ENCODE data around the gene ETS1.

The ETS1 gene

DNA sequence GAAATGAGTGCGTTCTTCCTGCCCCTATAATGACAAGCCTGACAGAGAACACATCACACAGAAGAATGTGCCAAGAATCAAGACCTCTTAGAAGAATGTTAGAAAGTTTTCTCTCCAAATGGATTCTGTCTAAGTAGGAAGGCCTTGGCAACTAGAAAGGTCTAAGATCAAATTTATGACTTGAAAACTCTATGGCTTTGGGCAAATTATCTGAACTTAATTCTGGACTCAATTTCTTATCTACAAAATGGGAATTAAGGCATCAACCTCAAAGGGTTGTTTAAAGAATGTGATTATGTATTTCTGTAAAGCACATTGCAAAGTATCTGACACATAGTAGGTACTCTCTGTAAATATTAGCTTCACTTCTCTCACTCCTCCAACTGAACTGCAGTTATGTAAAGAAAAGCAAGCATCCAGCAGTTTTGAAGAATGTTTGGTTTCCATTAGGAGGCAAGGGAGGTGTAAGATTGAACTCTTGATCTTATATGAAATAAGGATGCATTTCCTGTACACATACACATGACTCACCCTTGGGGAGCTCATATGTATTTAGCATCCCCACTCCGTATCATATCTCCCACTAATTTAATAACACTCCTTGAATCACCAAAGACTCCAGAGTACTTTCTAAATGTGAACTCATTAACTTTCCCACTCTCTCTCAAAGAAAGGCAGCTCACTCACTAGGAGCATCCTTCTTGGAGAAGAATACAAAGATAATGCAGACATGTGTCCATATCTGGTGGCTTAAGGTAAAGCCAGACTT lies 77.6 kb downstream of the ETS1 start:
- no peaks in the 10 kb centered on the region for H3K36me3 ChIP-seq (ENCODE audit: control insufficient read depth, insufficient read depth, low read length)
- 100% methylated on average over 1 of the region's 2 CpGs for WGBS (ENCODE audit: insufficient coverage, insufficient read length)

DNA sequence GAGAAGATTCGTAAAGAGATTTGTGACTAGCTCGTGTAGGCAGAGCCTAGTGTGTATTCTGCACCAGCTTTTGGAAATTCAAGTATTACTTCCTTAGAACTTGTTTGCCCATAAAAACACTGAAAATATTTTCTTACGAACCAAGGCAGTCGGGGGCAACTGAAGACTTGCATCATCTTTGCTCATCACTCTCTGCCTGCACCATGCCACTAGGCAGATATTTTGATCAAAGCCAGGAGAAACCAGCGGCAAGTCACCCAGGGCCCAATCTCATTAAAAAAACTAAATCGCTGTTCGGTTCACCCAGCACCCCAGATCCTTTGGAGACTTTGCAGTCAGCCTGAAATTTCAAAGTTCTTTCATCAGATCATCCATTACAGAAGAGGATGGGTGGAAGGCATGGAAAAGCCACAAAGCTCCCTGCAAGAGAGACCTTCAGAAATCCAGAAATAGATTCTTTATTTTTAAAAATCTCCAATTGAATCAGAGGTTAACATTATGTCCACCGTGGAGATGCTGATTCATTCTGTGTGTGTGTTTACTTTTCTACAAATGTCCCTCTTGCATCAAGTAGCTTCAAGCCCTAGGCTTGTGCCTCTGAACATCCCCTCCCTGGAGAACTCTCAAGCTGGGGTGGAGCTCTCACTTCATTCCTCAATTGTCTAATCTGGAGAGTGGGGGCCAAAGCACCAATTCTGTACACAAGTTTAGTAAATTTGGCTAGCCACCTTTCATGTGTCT lies 78.4 kb downstream of the ETS1 start:
- H3K4me1 ChIP-seq (ENCODE audit: control insufficient read depth, insufficient read depth, low read length), result peaks cover 5% of the 10 kb centered on the region; the same call in 1 of the 2 replicates
- no peak overlapping the region for H3K4me3 ChIP-seq (ENCODE audit: low read length)
- no peaks in the 10 kb centered on the region for H3K9me3 ChIP-seq (ENCODE audit: control insufficient read depth, insufficient read depth, low read length)
- no peak for DNase-seq (ENCODE audit: low read depth, low spot score)
- H3K27me3 ChIP-seq (ENCODE audit: control insufficient read depth, insufficient read depth, low read length), result no peaks in the 10 kb centered on the region
- H3K27ac ChIP-seq (ENCODE audit: low read length), result no peak overlapping the region
- H3K36me3 ChIP-seq (ENCODE audit: control insufficient read depth, insufficient read depth, low read length), result no peaks in the 10 kb centered on the region
- WGBS (ENCODE audit: insufficient coverage, insufficient read length), result no CpG with 5 or more reads among the region's 8 CpGs

More for the DNA sequence above, 77.6 kb downstream of the ETS1 start:
- Histone ChIP-seq H3K4me1 (ENCODE audit: control insufficient read depth, insufficient read depth, low read length) (peaks cover 5% of the 10 kb centered on the region; the same call in 1 of the 2 replicates), H3K9me3 (ENCODE audit: control insufficient read depth, insufficient read depth, low read length) (no peaks in the 10 kb centered on the region), H3K27ac (ENCODE audit: low read length) (no peak overlapping the region), H3K4me3 (ENCODE audit: low read length) (no peak overlapping the region), H3K27me3 (ENCODE audit: control insufficient read depth, insufficient read depth, low read length) (no peaks in the 10 kb centered on the region)
- DNase-seq (ENCODE audit: low read depth, low spot score), result no peak

DNA sequence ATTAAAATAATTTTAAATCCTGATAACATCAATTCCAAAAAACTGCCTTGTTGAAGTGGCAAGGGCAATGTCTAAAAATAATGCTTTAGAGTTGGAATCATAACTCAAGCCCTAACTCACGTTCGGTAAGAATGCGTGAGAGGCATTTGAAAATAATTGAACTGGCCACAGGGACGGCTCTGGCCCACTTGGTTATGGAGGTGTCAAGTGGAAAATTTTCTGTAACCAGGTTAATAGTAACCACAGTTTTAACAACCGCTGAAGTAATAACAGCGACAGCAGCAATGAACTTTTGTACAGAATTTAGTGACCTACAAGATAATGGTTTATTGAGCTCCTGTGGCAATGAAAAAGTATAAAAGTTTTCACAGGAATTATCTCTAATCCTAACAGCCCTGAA lies 79.4 kb downstream of the ETS1 start:
- Histone ChIP-seq H3K4me1 (ENCODE audit: control insufficient read depth, insufficient read depth, low read length) (peaks cover 6% of the 10 kb centered on the region; the same call in 1 of the 2 replicates), H3K36me3 (ENCODE audit: control insufficient read depth, insufficient read depth, low read length) (no peaks in the 10 kb centered on the region), H3K27ac (ENCODE audit: low read length) (no peak overlapping the region), H3K9me3 (ENCODE audit: control insufficient read depth, insufficient read depth, low read length) (no peaks in the 10 kb centered on the region), H3K27me3 (ENCODE audit: control insufficient read depth, insufficient read depth, low read length) (no peaks in the 10 kb centered on the region), H3K4me3 (ENCODE audit: low read length) (no peak overlapping the region)
- WGBS (ENCODE audit: insufficient coverage, insufficient read length), result no CpG with 5 or more reads among the region's 6 CpGs
- DNase-seq (ENCODE audit: low read depth, low spot score), result no peak

- no CpG with 5 or more reads among the region's 12 CpGs for WGBS (ENCODE audit: insufficient coverage, insufficient read length)
- Histone ChIP-seq H3K27me3 (ENCODE audit: control insufficient read depth, insufficient read depth, low read length) (no peaks in the 10 kb centered on the region), H3K27ac (ENCODE audit: low read length) (no peak overlapping the region), H3K4me1 (ENCODE audit: control insufficient read depth, insufficient read depth, low read length) (peaks cover 6% of the 10 kb centered on the region; the same call in 1 of the 2 replicates), H3K4me3 (ENCODE audit: low read length) (no peak overlapping the region), H3K36me3 (ENCODE audit: control insufficient read depth, insufficient read depth, low read length) (no peaks in the 10 kb centered on the region), H3K9me3 (ENCODE audit: control insufficient read depth, insufficient read depth, low read length) (no peaks in the 10 kb centered on the region)
- no peak for DNase-seq (ENCODE audit: low read depth, low spot score)
Measured at GRCh38 chr11:128506999-128507611, 80.3 kb downstream of the ETS1 start.

- no peak overlapping the region for H3K27ac ChIP-seq (ENCODE audit: low read length)
- H3K4me3 ChIP-seq (ENCODE audit: low read length), result no peak overlapping the region
- no peaks in the 10 kb centered on the region for H3K9me3 ChIP-seq (ENCODE audit: control insufficient read depth, insufficient read depth, low read length)
- H3K27me3 ChIP-seq (ENCODE audit: control insufficient read depth, insufficient read depth, low read length), result no peaks in the 10 kb centered on the region
- DNase-seq (ENCODE audit: low read depth, low spot score), result no peak
- H3K4me1 ChIP-seq (ENCODE audit: control insufficient read depth, insufficient read depth, low read length), result peaks cover 6% of the 10 kb centered on the region; the same call in 1 of the 2 replicates
- H3K36me3 ChIP-seq (ENCODE audit: control insufficient read depth, insufficient read depth, low read length), result no peaks in the 10 kb centered on the region
- WGBS (ENCODE audit: insufficient coverage, insufficient read length), result no CpG with 5 or more reads among the region's 15 CpGs
Measured at GRCh38 chr11:128506356-128506755, 81.0 kb downstream of the ETS1 start.

DNA sequence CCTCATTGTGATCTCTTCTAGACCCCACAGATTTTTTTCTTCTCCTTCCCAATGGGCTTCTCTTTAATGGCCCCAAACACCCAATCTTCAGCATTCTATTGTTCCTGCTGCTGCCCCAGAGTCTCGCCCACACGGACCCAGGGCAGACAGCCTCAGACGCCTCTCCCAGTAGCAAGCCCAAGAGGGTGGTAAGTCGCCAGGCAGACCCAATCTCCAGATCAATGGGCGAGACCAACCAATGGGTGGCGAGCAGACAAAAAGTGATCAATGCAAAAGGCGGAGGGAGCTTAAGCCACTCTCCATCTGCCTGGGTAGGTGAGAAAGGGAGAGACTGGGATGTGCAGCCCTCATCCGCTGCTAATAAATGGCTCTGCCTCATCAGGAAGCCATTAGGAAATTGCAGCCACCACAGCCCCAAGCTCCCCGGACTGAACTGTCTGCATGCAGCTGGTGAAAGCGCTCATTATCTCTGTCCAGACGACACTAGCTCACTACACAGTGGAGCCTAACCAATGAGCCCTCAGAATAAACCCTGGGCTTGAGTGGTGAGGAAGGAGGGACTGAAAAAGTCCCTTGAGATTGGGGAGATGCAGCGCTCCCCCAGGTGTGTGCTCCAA lies 81.8 kb downstream of the ETS1 start:
- H3K9me3 ChIP-seq (ENCODE audit: control insufficient read depth, insufficient read depth, low read length), result no peaks in the 10 kb centered on the region
- H3K27me3 ChIP-seq (ENCODE audit: control insufficient read depth, insufficient read depth, low read length), result no peaks in the 10 kb centered on the region
- no peaks in the 10 kb centered on the region for H3K36me3 ChIP-seq (ENCODE audit: control insufficient read depth, insufficient read depth, low read length)
- H3K4me3 ChIP-seq (ENCODE audit: low read length), result no peak overlapping the region
- peaks cover 6% of the 10 kb centered on the region; the same call in 1 of the 2 replicates for H3K4me1 ChIP-seq (ENCODE audit: control insufficient read depth, insufficient read depth, low read length)
- no CpG with 5 or more reads among the region's 12 CpGs for WGBS (ENCODE audit: insufficient coverage, insufficient read length)
- no peak for DNase-seq (ENCODE audit: low read depth, low spot score)
- H3K27ac ChIP-seq (ENCODE audit: low read length), result no peak overlapping the region

- H3K4me3 ChIP-seq (ENCODE audit: low read length), result no peak overlapping the region
- no peak for DNase-seq (ENCODE audit: low read depth, low spot score)
- peaks cover 6% of the 10 kb centered on the region; the same call in 1 of the 2 replicates for H3K4me1 ChIP-seq (ENCODE audit: control insufficient read depth, insufficient read depth, low read length)
- no peaks in the 10 kb centered on the region for H3K36me3 ChIP-seq (ENCODE audit: control insufficient read depth, insufficient read depth, low read length)
- no CpG with 5 or more reads among the region's 2 CpGs for WGBS (ENCODE audit: insufficient coverage, insufficient read length)
- H3K27me3 ChIP-seq (ENCODE audit: control insufficient read depth, insufficient read depth, low read length), result no peaks in the 10 kb centered on the region
- no peaks in the 10 kb centered on the region for H3K9me3 ChIP-seq (ENCODE audit: control insufficient read depth, insufficient read depth, low read length)
- H3K27ac ChIP-seq (ENCODE audit: low read length), result no peak overlapping the region
Measured at GRCh38 chr11:128504486-128504885, 82.9 kb downstream of the ETS1 start.

- Histone ChIP-seq H3K4me3 (ENCODE audit: low read length) (no peak overlapping the region), H3K27me3 (ENCODE audit: control insufficient read depth, insufficient read depth, low read length) (no peaks in the 10 kb centered on the region), H3K27ac (ENCODE audit: low read length) (no peak overlapping the region), H3K36me3 (ENCODE audit: control insufficient read depth, insufficient read depth, low read length) (no peaks in the 10 kb centered on the region), H3K4me1 (ENCODE audit: control insufficient read depth, insufficient read depth, low read length) (peaks cover 6% of the 10 kb centered on the region; the same call in 1 of the 2 replicates), H3K9me3 (ENCODE audit: control insufficient read depth, insufficient read depth, low read length) (no peaks in the 10 kb centered on the region)
- DNase-seq (ENCODE audit: low read depth, low spot score), result no peak
- no CpG with 5 or more reads among the region's 8 CpGs for WGBS (ENCODE audit: insufficient coverage, insufficient read length)
Measured at GRCh38 chr11:128503245-128503991, 83.9 kb downstream of the ETS1 start.

DNA sequence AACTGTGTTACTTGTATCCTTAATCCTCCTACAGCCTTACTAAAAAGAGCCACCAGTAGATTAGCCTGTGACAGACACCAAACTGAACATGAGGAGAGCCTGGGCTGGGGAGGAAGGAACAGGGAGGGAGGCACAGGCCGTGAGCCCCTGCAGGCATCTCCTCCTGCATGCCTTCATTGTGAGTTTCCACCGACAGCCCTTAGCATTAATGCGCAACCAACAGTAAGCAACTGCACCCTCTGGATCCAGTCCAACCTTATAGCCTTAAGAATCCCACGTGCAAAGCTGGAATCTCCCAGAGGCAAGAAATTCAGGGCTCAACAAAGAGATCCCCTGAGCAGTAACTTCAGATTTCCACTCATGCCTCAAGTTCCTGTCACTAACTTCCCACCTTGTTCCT lies 84.6 kb downstream of the ETS1 start:
- Histone ChIP-seq H3K4me1 (ENCODE audit: control insufficient read depth, insufficient read depth, low read length) (peaks cover 6% of the 10 kb centered on the region; the same call in 1 of the 2 replicates), H3K9me3 (ENCODE audit: control insufficient read depth, insufficient read depth, low read length) (no peaks in the 10 kb centered on the region), H3K4me3 (ENCODE audit: low read length) (no peak overlapping the region), H3K27ac (ENCODE audit: low read length) (no peak overlapping the region), H3K36me3 (ENCODE audit: control insufficient read depth, insufficient read depth, low read length) (no peaks in the 10 kb centered on the region), H3K27me3 (ENCODE audit: control insufficient read depth, insufficient read depth, low read length) (no peaks in the 10 kb centered on the region)
- DNase-seq (ENCODE audit: low read depth, low spot score), result no peak
- no CpG with 5 or more reads among the region's 4 CpGs for WGBS (ENCODE audit: insufficient coverage, insufficient read length)

All from iPS DF 6.9 (cell line).